Vagina (tissue), 2 donors: ENCODE data around the gene DKKL1. TPM values are rescaled to one million over a fixed set of nuclear protein-coding genes. Genes with fewer than 3 reads are reported as not detected.

Experiments
- DNase-seq, 2 donors: peaks; one replicate each; pipeline ENCODE4 v3.0.0-alpha.2; 2017; ENCODE audit errors: extremely low spot score in 2 of 2
- H3K27ac ChIP-seq: fragments of 200-600 bp; sonication (generic); one replicate; pipeline ENCODE4 v1.5.1; 2019
- H3K27me3 ChIP-seq: fragments of 200-600 bp; sonication (generic); one replicate; pipeline ENCODE4 v1.5.1; 2019
- H3K36me3 ChIP-seq, 2 donors: fragments of 200-600 bp; sonication (generic); one replicate each; pipeline ENCODE4 v1.5.1; 2017 to 2019
- H3K4me1 ChIP-seq: fragments of 200-600 bp; sonication (generic); one replicate; pipeline ENCODE4 v1.5.1; 2019
- H3K4me3 ChIP-seq, 2 donors: fragments of 200-600 bp; sonication (generic); 1 replicate in 1 of 2; 2 replicates in 1 of 2; pipeline ENCODE4 v1.5.1; 2016 to 2019
- H3K9me3 ChIP-seq: fragments of 200-600 bp; sonication (generic); one replicate; pipeline ENCODE4 v1.5.1; 2019
- CTCF ChIP-seq, 3 experiments: fragments of 450-650 bp in 2 of 3; fragments of 200-600 bp in 1 of 3; sonication (generic) in 1 of 3; IDR thresholded peaks; one replicate each; pipeline ENCODE4 v1.5.1; 2017 to 2019; ENCODE audit warnings: antibody characterized with exemption in 3 of 3, mild to moderate bottlenecking in 2 of 3, moderate library complexity in 2 of 3
- POLR2A ChIP-seq, 2 donors: fragments of 450-650 bp; IDR thresholded peaks; one replicate each; pipeline ENCODE4 v1.6.1; 2017; ENCODE audit warnings: antibody characterized with exemption in 2 of 2, mild to moderate bottlenecking in 2 of 2, moderate library complexity in 2 of 2
- POLR2AphosphoS5 ChIP-seq, 2 donors: sonication (generic); formaldehyde crosslinking; IDR thresholded peaks; one replicate each; pipeline ENCODE4 v1.9.0; 2017; ENCODE audit warnings: antibody characterized with exemption in 2 of 2, mild to moderate bottlenecking in 2 of 2, low read depth in 1 of 2; ENCODE audit not compliant: insufficient read depth in 1 of 2
- intact Hi-C: fragments of 100-400 bp; cut with DNase I; formaldehyde crosslinking; loops from one replicate; pipeline ENCODE4 v1.15.1; 2023
- total RNA-seq: library from RNA; depleted of rRNA; stranded (reverse); fragments of >200 nt; gene quantifications from one replicate; pipeline ENCODE4 v1.2.3, GENCODE V29; 2016

DKKL1 gene
- total RNA-seq, 1 donor from 2014 or later, result not detected

- Histone ChIP-seq H3K27me3 (no peaks in the 10 kb centered on the region), H3K36me3 (no peaks in the 10 kb centered on the region), H3K9me3 (no peaks in the 10 kb centered on the region), H3K27ac (no peak overlapping the region), H3K4me3 (no peak overlapping the region), H3K4me1 (no peaks in the 10 kb centered on the region)
- TF ChIP-seq POLR2AphosphoS5 (IDR thresholded peaks at IDR 0.05; ENCODE audit: insufficient read depth in 1 of 2, low read depth in 1 of 2) (no peak), POLR2A (IDR thresholded peaks at IDR 0.05) (no peak), CTCF (IDR thresholded peaks at IDR 0.05) (no peak)
- intact Hi-C loops, result no loop called here
- no peak for DNase-seq
These were observed 11.2 kb downstream of the DKKL1 start for GRCh38 chr19:49374665-49375434.

GRCh38 chr19:49378512-49378911 is 14.8 kb downstream of the DKKL1 start:
- intact Hi-C loops, result no loop called here
- TF ChIP-seq POLR2A (IDR thresholded peaks at IDR 0.05), result no peak
- no peaks in the 10 kb centered on the region for H3K4me1 ChIP-seq
- no peaks in the 10 kb centered on the region for H3K9me3 ChIP-seq
- no peaks in the 10 kb centered on the region for H3K36me3 ChIP-seq
- no peaks in the 10 kb centered on the region for H3K27me3 ChIP-seq
- no peak overlapping the region for H3K27ac ChIP-seq
- DNase-seq, result no peak
- no peak overlapping the region for H3K4me3 ChIP-seq

GRCh38 chr19:49380391-49380790 is 16.7 kb downstream of the DKKL1 start:
- Histone ChIP-seq H3K27ac (no peak overlapping the region), H3K36me3 (no peaks in the 10 kb centered on the region), H3K27me3 (no peaks in the 10 kb centered on the region), H3K4me3 (no peak overlapping the region), H3K9me3 (no peaks in the 10 kb centered on the region), H3K4me1 (no peaks in the 10 kb centered on the region)
- TF ChIP-seq POLR2A (IDR thresholded peaks at IDR 0.05), result no peak
- intact Hi-C loops, result no loop called here
- no peak for DNase-seq

- TF ChIP-seq POLR2AphosphoS5 (IDR thresholded peaks at IDR 0.05; ENCODE audit: insufficient read depth in 1 of 2, low read depth in 1 of 2) (no peak), CTCF (IDR thresholded peaks at IDR 0.05) (no peak), POLR2A (IDR thresholded peaks at IDR 0.05) (no peak)
- Histone ChIP-seq H3K4me3 (no peak overlapping the region), H3K9me3 (no peaks in the 10 kb centered on the region), H3K27ac (no peak overlapping the region), H3K36me3 (no peaks in the 10 kb centered on the region), H3K27me3 (no peaks in the 10 kb centered on the region), H3K4me1 (no peaks in the 10 kb centered on the region)
- no peak for DNase-seq
- intact Hi-C loops, result no loop called here
These were observed 19.0 kb downstream of the DKKL1 start for GRCh38 chr19:49382639-49383038.

- intact Hi-C loops, result no loop called here
- no peak overlapping the region for H3K27ac ChIP-seq
These were observed 19.9 kb downstream of the DKKL1 start for GRCh38 chr19:49383599-49383998.

More at GRCh38 chr19:49383599-49383998, 19.9 kb downstream of the DKKL1 start:
- Histone ChIP-seq H3K9me3 (no peaks in the 10 kb centered on the region), H3K4me3 (no peak overlapping the region), H3K36me3 (no peaks in the 10 kb centered on the region), H3K27me3 (no peaks in the 10 kb centered on the region), H3K4me1 (no peaks in the 10 kb centered on the region)
- DNase-seq, result no peak
- TF ChIP-seq POLR2AphosphoS5 (IDR thresholded peaks at IDR 0.05; ENCODE audit: insufficient read depth in 1 of 2, low read depth in 1 of 2) (no peak), POLR2A (IDR thresholded peaks at IDR 0.05) (no peak), CTCF (IDR thresholded peaks at IDR 0.05) (no peak)
